RWPE1 (cell line): ENCODE data around the gene GPR45.
A peak's percentile ranks its signal among the peaks of the same experiment; 100 is the strongest.

Experiments used
- CTCF ChIA-PET: fragments of 350-600 bp; sonication (Branson Sonifier 250); formaldehyde crosslinking; extraction: SDS; loops from one replicate; lab custom pipeline; 2021; lab: Yijun Ruan, JAX
- POLR2A ChIA-PET: fragments of 400-600 bp; formaldehyde crosslinking; extraction: SDS; loops from one replicate; lab custom pipeline; 2020; ENCODE audit warnings: antibody characterized with exemption; ENCODE audit not compliant: low non-redundant PET; lab: Yijun Ruan, JAX
- DNase-seq: peaks from one replicate; pipeline ENCODE4 v3.0.0; 2012; ENCODE audit warnings: low spot score
- H3K27ac ChIP-seq: fragments of 450-650 bp; 2 replicates; pipeline ENCODE4 v1.5.1; 2017
- CTCF ChIP-seq: fragments of 450-650 bp; conservative IDR thresholded peaks from 2 replicates; pipeline ENCODE4 v1.5.1; 2017; ENCODE audit warnings: low read depth, mild to moderate bottlenecking

Gene GPR45

DNA sequence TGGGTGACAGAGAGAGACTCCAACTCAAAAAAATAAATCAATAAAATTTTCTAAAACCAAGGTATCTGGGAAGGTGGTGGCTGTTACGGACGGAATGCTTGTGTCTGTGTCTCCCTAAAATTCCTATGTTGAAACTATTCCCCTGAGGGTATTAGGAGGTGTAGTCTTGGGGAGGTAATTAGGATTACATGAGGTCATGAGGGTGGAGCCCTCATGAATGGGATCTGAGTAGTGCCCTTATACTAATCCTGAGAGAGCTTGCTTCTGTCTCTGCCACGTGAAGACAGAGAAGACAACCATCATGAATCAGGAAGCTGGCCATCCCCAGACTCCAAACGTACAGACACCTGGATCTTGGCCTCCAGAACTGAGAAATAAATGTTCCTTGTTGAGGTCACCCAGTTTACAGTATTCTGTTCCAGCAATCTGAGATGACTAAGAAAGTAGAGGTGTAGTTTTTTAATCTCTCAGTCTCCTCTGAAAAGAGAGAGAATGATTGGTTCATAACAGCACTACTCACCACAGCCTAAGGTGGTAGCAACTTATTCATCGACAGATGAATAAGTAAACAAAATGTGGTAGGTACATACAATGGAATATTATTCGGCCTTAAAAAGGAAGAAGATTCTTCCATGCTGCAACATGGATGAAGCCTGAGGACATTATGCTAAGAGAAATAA is 49.6 kb downstream of the GPR45 start:
- H3K27ac ChIP-seq = no peak overlapping the region
- peak; percentile 20 for DNase-seq
- TF ChIP-seq CTCF = no peak
- POLR2A ChIA-PET = no interaction called here
- CTCF ChIA-PET = no interaction called here

DNA sequence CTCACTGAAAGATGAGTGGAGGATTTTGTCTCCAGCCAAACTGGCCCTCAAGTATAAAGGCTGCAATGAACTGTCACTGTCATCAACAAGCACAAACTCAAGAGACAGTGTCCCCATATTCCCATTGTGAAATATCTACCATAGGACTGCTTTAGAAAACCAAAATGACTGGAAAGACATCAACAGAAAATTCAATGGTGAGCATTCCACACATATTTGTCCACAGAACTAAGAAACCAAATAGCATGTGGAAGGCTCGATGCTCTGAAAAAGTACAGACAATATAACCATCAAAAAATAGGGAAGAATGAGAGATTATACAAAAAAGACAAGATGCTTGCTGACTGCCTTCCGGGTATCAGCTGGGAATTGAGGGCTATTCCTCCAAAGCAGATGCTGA is 50.4 kb downstream of the GPR45 start:
- no peak for TF ChIP-seq CTCF
- ChIA-PET CTCF (interaction anchor here (0.6 kb wide), 1 partner anchor 1332 kb away, joined by 4 read pairs; no protein-coding TSS in a partner anchor), POLR2A (no interaction called here)
- no peak overlapping the region for H3K27ac ChIP-seq
- no peak for DNase-seq
